Measurements from ENCODE around the gene CEP57L1. TPM values are rescaled to one million over a fixed set of nuclear protein-coding genes. Genes with fewer than 3 reads are reported as not detected.
"Not testable (repeated sequence)": the region's sequence is repeated elsewhere in the genome, so short reads cannot be mapped to it uniquely, and the experiment has no call there.

The CEP57L1 gene
- total RNA-seq, 1 donor from 2014 or later, result 11.5 TPM

- DNase-seq (ENCODE audit: low spot score), result peak; percentile 56
These were observed 21.8 kb upstream of the CEP57L1 start for GRCh38 chr6:109073344-109074132.

- no peak for DNase-seq (ENCODE audit: low spot score)
These were observed 21.2 kb upstream of the CEP57L1 start for GRCh38 chr6:109074133-109074415.

- DNase-seq (ENCODE audit: low spot score), result no peak
These were observed 19.4 kb upstream of the CEP57L1 start for GRCh38 chr6:109075934-109076333.

- no peak for DNase-seq (ENCODE audit: low spot score)
These were observed 18.9 kb upstream of the CEP57L1 start for GRCh38 chr6:109076377-109076776.

- DNase-seq (ENCODE audit: low spot score), result no peak
These were observed 15.3 kb upstream of the CEP57L1 start for GRCh38 chr6:109079981-109080380.

GRCh38 chr6:109081026-109081425, 14.3 kb upstream of the CEP57L1 start:
- DNase-seq (ENCODE audit: low spot score), result no peak

- no peak for DNase-seq (ENCODE audit: low spot score)
These were observed 13.7 kb upstream of the CEP57L1 start for GRCh38 chr6:109081516-109082187.

GRCh38 chr6:109082188-109082577, 13.1 kb upstream of the CEP57L1 start:
- DNase-seq (ENCODE audit: low spot score), result no peak

- no peak for DNase-seq (ENCODE audit: low spot score)
These were observed 11.7 kb upstream of the CEP57L1 start for GRCh38 chr6:109083657-109084056.

- not testable (repeated sequence) for DNase-seq (ENCODE audit: low spot score)
These were observed 11.2 kb upstream of the CEP57L1 start for GRCh38 chr6:109084146-109084545.

GRCh38 chr6:109087661-109088264, 7.5 kb upstream of the CEP57L1 start:
- no peak for DNase-seq (ENCODE audit: low spot score)

- DNase-seq (ENCODE audit: low spot score), result no peak
These were observed 6.3 kb upstream of the CEP57L1 start for GRCh38 chr6:109088995-109089394.

- DNase-seq (ENCODE audit: low spot score), result no peak
These were observed 3.8 kb upstream of the CEP57L1 start for GRCh38 chr6:109091314-109092024.

- no peak for DNase-seq (ENCODE audit: low spot score)
These were observed 3.2 kb upstream of the CEP57L1 start for GRCh38 chr6:109092074-109092473.

GRCh38 chr6:109093732-109094415, 1.4 kb upstream of the CEP57L1 start:
- no peak for DNase-seq (ENCODE audit: low spot score)

- peak; percentile 89 for DNase-seq (ENCODE audit: low spot score)
These were observed 781 bp upstream of the CEP57L1 start, which contains the start of gene SESN1 for GRCh38 chr6:109094416-109095035. SESN1 (minus strand) TSS chr6:109094846; CDS start chr6:109094073, 773 bp downstream.

- DNase-seq (ENCODE audit: low spot score), result no peak
These were observed 453 bp downstream of the CEP57L1 start for GRCh38 chr6:109095835-109096084.

- DNase-seq (ENCODE audit: low spot score), result no peak
These were observed 901 bp downstream of the CEP57L1 start for GRCh38 chr6:109096208-109096607.

GRCh38 chr6:109097661-109098060, 2.4 kb downstream of the CEP57L1 start:
- no peak for DNase-seq (ENCODE audit: low spot score)

- DNase-seq (ENCODE audit: low spot score), result no peak
These were observed 7.5 kb downstream of the CEP57L1 start for GRCh38 chr6:109102762-109103161.

GRCh38 chr6:109103942-109104341, 8.6 kb downstream of the CEP57L1 start:
- no peak for DNase-seq (ENCODE audit: low spot score)

- no peak for DNase-seq (ENCODE audit: low spot score)
These were observed 9.2 kb downstream of the CEP57L1 start for GRCh38 chr6:109104512-109104911.

Data from mucosa of gallbladder (tissue), 1 donor.